Ishikawa (cell line): ENCODE measurements around the gene GSE1.

Source experiments
- CEBPB ChIP-seq: IDR thresholded peaks from 2 replicates; pipeline ENCODE4 v1.6.1; 2012
- CREB1 ChIP-seq: IDR thresholded peaks from 2 replicates; pipeline ENCODE4 v1.6.1; 2012; ENCODE audit warnings: low read depth
- EGR1 ChIP-seq: IDR thresholded peaks from 2 replicates; pipeline ENCODE4 v1.6.1; 2012
- EP300 ChIP-seq: IDR thresholded peaks from 2 replicates; pipeline ENCODE4 v1.6.1; 2012; ENCODE audit warnings: borderline replicate concordance
- RAD21 ChIP-seq: IDR thresholded peaks from 2 replicates; pipeline ENCODE4 v1.6.1; 2012; ENCODE audit warnings: low read depth
- TAF1 ChIP-seq: IDR thresholded peaks from 2 replicates; pipeline ENCODE4 v1.6.1; 2012; ENCODE audit warnings: low read depth, mild to moderate bottlenecking
- TCF12 ChIP-seq: IDR thresholded peaks from 2 replicates; pipeline ENCODE4 v1.6.1; 2012; ENCODE audit warnings: low read depth
- YY1 ChIP-seq: IDR thresholded peaks from 2 replicates; pipeline ENCODE4 v1.6.1; 2012; ENCODE audit warnings: low read depth
- TF ChIP-seq, protein P1 (sequence below): IDR thresholded peaks from 2 replicates; pipeline ENCODE4 v1.6.1; 2012; ENCODE audit warnings: low read depth, mild to moderate bottlenecking

DNA sequence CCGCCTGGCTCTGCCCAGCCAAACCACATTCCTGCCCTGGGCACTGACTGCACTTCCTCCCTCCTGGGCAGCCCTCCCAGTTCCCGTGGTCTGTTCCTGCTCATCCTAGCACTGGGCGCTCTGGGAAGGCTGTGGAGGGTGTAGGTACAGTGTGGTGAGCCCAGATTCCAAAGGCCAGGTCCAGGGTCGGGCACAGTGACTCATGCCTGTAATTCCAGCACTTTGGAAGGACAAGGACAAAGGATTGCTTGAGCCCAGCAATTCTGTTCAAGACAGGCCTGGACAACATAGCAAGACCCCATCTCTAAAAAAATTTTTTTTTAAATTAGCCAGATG is 107.1 kb downstream of the GSE1 start:
- TF ChIP-seq RAD21 (no peak), EP300 (no peak), TAF1 (no peak), YY1 (no peak), TCF12 (no peak), CEBPB (no peak), CREB1 (no peak), EGR1 (no peak)
- TF ChIP-seq, protein P1, sequence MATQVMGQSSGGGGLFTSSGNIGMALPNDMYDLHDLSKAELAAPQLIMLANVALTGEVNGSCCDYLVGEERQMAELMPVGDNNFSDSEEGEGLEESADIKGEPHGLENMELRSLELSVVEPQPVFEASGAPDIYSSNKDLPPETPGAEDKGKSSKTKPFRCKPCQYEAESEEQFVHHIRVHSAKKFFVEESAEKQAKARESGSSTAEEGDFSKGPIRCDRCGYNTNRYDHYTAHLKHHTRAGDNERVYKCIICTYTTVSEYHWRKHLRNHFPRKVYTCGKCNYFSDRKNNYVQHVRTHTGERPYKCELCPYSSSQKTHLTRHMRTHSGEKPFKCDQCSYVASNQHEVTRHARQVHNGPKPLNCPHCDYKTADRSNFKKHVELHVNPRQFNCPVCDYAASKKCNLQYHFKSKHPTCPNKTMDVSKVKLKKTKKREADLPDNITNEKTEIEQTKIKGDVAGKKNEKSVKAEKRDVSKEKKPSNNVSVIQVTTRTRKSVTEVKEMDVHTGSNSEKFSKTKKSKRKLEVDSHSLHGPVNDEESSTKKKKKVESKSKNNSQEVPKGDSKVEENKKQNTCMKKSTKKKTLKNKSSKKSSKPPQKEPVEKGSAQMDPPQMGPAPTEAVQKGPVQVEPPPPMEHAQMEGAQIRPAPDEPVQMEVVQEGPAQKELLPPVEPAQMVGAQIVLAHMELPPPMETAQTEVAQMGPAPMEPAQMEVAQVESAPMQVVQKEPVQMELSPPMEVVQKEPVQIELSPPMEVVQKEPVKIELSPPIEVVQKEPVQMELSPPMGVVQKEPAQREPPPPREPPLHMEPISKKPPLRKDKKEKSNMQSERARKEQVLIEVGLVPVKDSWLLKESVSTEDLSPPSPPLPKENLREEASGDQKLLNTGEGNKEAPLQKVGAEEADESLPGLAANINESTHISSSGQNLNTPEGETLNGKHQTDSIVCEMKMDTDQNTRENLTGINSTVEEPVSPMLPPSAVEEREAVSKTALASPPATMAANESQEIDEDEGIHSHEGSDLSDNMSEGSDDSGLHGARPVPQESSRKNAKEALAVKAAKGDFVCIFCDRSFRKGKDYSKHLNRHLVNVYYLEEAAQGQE, result no peak
